Stimulated activated CD8-positive, alpha-beta memory T cell treated with anti-CD3 and anti-CD28 coated beads, Interleukin-4, amount 100 ng/mL, for 24 hours (primary cell): ENCODE results near the gene CHID1.

Experiments
- DNase-seq: peaks from one replicate; pipeline ENCODE4 v3.0.0-alpha.2; 2020; ENCODE audit warnings: low read depth

The CHID1 gene

DNA sequence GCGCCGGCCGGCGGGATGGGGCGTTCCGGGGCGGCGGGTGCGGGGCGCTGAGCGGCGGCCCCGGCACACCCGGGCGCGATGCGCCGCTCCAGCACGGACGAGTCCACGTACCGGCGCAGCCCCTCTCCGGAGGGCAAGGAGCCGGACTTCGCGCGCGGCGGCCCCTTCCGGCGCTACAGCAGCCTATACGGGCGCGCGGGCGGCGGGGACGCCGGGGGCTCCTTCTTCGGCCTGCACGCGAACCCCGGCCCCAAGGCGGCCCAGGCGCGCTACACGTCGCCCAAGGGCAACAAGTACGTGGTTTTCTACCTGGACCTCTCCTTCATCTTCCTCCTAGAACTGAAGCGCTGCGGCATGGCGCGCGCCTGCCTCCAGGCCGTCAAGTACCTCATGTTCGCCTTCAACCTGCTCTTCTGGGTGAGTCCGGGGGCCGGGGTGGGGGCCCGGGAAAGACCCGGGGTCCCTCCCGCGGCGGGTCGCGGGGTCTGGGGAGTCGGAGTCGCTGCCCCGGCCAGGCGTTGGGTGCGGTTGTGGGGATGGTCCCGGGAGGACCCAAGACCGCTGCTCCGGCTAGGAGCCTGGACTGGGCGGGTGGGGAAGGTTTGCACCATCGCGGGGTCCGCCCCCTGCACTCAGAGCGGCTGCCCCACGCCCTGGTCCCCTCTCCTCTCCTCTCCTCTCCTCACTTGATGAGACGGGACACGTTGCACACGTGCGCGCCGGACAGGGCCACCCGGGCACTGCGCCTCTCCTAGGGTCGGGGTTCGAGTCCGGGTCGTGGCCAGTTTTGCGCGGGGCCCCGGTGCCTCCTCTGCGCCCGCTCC is 60.4 kb downstream of the CHID1 start:
- no peak for DNase-seq

DNA sequence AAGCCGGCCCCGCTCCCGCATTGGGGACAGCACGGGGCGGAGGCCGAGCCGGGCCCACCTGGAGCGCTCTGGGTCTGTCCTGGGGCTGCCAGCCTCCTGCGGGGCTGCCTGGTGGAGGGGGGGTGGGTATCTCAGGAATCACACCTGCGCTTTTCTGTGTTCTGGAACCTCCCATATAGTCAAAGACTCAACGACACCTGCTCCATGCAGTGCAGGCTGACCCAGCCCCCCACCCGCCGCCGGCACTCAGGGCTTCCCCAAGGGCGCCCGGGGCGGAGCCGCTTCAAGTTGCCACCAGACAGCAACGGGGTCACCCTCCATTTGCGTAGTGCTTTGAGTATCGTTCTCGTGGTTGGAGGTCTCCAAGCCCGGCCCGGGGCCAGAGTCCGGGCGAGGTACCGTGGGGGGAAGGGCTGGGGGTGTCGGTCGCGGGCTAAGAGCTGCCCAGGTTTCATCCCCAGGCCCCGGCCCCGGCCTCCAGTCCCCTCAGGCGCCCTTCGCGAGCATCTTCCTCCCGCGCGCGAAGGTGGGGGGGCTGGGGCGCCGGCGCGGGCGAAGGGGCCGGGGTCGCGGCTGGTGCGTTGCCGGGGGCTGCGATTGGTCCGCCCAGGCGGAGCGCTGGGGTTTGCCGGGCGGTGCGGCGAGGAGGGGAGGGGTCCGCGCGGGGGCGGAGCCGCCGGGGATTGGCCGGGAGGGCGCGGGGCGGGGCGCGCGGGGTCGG is 61.3 kb downstream of the CHID1 start:
- DNase-seq, result no peak

DNA sequence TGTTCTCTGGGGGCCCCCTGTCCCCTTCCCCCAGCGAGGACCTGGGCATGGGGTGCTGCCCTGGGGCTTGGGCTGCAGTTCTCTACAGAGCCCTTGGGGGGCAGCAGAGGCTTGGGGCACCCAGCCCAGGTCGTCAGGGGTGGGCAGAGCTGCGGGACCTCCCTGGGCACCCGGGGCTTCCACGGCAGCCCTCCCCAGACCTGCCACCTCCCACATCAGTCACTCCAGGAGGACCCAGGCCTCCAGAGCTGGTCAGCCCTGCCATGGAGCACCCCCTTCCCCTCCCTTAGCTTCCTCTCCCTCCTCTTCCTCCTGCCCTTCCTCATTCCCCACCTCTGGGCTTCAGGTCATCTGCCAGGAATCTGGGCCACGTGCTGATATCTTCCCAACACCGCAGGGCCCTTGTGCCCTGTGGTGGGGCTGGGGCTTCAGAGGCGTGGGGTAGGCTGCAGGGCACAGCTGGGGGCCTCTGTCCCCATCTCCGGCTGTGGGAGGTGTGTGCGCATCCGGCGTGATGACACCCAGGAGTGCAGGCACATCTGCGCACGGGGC is 62.2 kb downstream of the CHID1 start:
- DNase-seq, result peak; percentile 54

DNA sequence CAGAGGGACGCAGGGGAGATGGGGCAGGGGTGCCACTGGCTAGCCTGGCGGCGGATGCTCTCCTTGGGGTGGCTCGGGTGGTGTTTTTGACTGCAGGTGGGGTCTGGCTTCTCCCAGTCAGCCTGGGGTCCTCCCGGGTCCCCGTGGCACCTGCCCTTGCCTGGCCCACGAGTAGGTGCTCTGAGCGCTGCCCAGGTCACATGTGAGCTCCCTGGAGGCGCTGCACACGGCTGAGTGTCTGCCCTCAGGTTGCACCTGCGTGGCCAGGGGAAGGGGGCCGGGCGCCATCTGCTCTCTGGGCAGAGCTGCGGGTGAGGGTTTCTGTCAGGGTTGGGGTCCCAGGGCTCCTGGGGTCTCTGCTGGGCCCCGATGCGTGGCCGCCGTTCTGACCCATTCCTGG is 62.7 kb downstream of the CHID1 start:
- DNase-seq, result no peak

DNA sequence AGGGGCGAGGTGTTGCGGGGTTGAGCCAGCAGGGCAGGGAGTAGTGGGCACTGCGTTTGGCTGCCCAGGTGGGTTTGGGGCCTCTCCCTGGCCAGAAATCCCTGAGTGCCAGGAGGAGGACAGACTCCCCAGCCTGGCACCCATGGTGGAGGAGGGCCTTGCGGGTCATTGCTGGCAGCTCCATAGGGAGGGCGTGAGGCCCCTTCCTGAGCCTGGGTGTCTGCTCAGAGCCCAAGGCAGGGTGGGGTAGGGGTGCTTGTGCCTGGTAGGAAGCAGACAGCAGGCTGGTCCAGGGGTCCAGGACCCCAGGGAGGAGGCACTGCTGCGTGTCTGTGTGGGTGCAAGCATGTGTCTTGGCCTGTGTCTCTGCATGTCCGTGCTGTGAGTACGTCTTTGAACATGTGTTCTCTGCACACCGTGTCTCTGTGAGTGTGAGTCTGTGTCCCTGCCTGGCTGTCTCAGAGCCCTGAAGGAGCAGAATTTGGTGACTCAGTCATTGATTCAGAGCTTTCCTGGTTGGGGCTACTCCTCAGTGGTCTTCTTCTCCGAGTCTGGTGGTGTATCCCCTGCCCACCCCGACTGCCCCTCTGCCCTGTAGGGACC is 64.0 kb downstream of the CHID1 start:
- DNase-seq, result no peak

DNA sequence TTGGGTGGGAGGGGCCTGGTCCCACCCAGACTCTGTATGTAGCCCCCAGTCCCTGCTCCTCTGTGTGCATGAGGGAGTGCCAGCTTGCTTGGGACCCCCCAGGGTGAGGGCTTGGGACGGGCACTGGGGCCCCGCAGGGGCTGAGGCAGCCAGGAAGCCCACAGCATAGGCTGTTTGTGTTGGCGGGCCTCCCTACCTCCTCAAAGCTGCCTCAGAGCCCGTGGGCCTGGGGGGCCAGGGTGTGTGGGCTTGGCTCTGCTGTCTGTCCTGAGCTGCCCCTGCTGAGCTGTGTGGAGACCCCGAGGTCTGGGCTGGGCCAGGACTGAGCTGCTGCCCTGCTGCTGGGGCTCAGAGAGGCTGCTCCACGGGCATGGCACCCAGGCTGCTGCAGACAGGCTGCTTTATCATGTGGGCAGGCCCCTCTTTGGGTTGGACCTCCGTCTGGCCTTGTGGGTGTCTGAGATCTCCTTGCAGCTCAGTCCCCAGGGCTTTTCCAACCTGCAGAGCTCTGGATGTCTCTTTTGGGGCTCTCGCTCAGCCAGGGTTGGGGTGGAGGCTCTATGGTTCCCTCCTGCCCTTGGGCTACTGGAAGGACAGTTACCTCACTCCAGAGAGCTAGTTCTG is 64.6 kb downstream of the CHID1 start:
- DNase-seq, result no peak

DNA sequence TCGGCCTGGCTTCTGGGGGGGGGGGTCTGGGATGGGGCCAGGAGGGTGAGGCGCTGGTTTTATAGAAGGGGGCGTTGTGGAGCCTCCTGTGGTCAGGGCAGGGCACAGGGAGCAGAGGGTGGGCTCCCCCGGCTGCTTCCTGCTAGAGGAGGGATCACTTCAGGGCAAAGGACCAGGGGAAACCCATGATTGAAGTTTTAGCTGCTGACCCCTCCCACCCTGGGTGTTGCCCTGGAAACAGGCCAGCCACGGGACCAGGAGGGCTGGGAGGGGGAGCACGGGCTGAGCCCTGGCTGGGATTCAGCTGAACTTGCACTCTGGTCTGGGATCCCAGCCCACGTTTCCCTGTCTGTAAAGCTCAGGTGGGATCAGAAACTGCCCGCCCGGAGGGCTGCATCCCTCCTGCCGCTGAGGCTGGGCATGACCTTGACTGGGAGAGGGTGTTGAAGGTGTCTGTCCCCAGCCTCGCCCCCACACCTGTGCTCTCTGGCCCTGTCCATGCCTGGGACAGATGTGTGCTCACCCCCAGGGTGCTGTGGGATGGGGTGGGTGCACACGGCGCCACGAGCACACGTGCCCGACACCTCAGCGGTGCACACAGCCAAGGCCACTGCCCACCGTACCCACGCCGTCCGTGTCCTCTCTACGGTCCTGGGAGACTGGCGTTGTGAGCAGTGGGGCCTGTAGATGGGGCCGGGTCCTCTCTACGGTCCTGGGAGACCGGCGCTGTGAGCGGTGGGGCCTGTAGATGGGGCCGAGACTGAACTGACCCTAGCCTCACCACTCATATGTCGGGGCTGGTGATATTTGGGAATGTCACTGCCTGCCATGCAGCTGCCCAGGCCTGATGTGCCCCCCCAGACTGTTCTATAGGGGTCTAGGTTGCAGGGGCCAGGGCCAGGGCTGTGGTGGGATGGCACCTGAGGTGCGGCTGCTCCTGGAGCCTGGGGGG is 65.6 kb downstream of the CHID1 start:
- no peak for DNase-seq

DNA sequence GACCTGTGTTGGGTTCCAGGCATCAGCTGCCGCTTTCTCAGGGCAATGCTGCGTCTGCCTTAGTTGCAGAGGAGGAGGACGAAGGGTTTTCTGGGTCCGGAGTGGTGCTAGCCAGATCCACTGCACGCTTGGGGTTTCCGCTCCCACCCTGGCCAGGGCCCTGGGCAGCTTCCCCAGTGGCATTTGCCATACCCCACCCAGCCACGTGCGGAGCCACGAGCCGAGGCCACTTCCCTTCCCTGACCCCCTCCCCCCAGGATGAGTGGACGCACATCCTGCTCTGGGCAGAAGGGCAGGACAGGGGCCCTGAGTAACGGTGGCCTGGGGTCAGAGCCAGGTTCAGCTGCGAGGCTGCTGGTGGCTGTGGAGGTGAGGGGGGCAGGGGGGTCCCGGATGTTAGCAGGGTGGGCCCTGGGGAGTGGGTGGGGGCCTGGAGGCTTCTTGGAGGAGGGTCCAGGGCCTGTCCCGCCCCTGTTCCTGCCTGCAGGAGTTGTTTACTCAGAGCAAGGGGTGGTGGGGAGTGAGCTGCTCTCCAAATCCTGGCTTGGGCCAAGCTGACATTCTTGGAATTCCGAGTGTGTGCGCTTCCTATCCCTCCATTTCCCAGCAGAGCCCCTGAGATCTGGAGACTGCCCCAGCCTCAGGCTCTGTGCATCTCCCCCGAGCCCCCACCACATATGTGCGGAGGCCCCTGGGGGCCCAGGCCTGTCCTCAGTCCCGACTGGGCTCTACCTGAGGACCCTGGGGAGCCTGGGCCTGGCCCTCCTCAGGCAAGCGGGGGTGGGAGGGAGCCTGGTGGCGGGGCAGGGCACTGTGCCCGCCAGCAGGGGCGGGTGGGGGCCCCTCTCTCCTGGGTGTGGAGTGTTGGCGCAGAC is 66.6 kb downstream of the CHID1 start:
- no peak for DNase-seq

DNA sequence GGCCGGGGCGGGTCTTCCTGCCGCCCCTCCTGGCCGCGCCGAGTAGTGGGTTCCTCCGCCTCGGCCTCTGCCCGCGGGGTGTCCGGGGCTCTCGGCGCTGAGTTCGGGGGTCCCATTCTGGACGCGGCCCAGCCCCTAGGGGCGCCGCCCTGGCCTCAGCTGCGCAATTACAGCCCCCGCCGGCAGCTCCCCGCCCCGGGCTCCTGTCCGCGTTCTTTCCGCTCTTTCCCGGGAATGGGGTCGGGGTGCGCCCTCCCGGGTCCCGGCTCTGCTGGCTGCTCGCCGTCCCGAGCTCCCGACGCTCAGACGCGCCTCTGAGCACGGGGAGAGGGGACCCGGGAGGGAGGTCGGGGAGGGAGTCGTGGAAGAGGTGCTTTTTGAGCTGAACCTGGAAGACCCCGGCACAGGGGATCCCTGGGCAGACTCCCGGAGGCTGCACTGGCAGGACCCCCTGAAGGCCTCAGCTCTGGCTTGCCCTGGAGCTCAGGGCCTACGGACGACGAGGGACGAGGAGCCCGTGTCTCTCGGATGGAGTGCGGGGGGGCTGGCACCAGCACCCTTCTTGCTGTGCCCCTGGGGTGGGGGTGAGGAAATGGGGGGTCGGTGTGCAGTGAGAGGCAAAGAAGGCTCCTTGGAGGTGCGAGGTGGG is 67.4 kb downstream of the CHID1 start:
- no peak for DNase-seq

DNA sequence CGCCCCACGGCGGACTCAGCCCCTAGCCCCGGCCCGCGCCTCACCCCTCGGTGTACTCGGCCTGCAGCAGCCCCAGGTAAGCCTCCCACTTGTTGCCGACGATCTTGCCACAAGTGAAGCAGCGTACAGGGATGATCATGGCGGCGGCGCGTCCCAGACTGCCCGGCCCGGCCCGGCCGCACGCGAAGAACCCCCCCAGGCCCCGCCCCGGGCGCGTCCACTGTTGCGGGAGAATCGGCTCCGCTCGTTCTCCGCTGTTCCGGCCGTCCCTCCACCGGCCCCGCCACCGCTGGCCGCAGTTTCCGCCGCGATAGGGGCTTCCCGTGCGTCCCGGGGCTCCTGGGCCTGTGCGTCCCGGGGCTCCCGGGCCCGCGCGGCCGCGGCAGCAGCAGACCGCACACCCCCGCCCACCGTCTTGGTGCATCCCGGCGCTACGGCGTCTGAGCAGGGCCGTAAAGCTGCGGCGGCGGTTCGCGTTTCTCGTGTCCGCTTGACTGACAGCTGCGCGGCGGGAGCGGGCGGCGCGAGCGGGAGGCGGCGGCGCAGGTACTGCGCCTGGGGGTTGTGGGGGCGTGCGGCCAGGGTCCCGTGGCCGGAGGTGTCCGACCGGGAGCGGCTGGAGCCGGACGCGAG is 68.1 kb downstream of the CHID1 start, which contains the start of the genes POLR2L and TSPAN4:
Gene POLR2L (minus strand): TSS at position 160 of the 633 bp plus-strand sequence. CDS start 21 bp downstream, at position 139.
Gene TSPAN4 (plus strand): TSS at position 483 of the 633 bp plus-strand sequence. CDS start 7,453 bp downstream, outside the sequence.
- DNase-seq, result peak; percentile 84

DNA sequence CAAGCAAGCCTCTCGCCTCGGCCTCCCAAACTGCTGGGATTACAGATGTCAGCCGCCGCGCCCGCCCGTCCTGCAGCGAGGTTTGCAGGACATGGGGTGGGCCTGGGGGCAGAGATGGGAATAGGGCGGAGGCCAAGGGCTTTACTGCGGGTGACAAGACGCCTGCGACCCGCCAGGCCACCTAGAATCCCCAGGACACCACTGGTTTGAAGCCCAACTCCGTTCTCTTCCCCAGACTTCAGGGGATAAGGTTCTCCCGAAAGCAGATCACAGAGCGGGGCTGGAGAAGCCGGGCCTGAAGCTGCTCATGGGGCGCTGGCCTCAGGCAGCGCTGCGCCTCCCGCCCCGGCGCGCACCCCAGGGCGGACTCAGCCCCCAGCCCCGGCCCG is 68.6 kb downstream of the CHID1 start:
- no peak for DNase-seq

DNA sequence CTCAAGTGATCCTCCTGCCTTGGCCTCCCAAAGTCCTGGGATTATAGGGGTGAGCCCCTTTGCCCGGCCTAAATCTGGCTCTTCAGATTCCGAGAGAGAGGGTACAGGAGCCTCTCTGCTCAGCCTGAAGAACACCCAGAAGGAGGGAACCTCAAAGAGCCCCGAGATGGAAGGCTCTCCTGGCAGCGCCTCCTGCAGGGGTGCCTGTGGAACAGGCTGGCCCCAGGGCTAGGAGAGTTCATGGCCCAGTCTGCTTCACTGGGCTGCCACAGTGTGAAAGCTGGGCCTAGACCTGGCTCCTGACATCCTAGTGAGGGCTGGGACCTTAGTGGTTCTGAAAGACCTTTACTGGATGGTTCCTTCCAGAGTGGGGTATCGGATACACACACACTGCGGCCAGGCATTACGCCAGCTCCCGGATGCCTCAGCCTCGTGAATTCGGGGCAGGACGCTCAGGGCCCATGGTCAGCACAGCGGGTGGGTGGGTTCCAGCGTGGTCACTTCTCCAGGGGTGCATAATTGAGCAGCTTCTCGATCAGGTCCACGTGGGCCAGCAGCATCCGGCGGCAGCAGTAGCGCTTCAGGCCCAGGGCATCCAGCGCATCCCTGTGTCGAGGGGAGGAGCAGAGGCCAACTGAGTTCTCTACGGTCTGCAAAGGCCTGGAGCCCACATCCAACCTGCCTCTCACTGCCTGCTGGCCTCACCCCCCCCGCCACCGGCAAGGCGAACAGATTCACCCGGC is 70.6 kb downstream of the CHID1 start:
- no peak for DNase-seq

DNA sequence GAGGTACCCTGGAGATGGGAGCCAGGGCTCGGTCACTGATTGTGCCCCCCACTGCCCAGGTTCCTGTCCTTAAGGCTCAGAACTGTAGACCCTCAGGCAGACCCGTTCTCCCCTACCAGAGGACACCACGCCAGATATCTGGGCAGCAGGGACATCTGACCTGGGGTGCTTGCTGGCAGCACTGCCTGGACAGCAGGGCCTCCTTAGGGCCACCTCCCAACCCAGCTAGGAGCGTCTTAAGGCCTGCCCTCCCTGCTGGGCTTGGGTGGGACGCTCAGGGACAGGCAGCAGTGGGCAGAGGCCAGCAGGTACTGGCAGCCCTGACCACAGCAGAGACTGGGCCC is 71.4 kb downstream of the CHID1 start:
- no peak for DNase-seq

DNA sequence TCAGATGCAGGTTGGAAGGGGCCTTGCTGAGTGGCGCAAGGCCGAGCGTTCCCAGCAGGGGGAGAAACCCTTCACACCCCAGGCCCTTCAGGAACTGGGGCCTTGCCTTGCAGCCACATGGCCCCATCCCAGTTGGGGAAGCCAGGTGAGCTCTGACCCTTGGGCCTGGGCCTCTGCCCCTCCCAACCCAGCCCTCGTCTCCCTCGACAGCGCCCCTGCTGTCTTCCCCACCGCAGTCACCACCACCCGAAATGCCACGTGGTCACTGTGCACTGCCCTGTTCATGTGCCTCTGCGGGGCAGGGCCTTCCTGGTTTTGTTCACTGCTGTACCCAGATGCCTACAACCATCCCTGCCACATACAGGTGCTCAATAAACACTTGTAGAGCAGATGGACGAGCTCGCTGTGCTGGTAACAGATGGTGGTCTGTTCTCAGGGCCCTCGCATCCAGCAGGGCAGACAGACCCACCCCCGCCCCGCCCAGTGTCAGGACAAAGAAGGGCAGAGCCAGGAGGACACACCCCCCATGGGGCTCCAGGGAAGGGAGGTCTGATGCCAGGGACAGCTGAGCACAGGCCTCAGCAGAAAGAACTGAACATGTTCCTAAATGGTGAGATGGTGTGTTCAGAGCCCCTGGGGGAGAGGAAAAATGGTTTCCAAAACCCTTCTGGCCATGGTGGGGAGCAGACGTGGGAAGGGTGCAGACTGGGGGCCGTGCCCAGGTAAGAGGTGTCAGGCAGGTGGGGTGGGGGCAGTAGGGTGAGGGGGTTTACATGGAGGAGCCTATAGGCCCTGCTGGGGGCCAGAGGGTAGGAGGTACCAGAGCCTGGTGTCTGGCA is 72.0 kb downstream of the CHID1 start:
- no peak for DNase-seq

DNA sequence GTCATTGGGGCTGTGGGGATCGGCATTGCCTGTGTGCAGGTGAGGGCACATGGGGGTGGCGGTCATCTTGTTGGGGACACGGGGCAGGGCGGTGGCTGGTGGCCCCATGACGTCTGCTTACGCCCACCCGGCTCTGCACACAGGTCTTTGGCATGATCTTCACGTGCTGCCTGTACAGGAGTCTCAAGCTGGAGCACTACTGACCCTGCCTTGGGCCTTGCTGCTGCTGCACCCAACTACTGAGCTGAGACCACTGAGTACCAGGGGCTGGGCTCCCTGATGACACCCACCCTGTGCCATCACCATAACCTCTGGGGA is 72.7 kb downstream of the CHID1 start:
- DNase-seq, result no peak

DNA sequence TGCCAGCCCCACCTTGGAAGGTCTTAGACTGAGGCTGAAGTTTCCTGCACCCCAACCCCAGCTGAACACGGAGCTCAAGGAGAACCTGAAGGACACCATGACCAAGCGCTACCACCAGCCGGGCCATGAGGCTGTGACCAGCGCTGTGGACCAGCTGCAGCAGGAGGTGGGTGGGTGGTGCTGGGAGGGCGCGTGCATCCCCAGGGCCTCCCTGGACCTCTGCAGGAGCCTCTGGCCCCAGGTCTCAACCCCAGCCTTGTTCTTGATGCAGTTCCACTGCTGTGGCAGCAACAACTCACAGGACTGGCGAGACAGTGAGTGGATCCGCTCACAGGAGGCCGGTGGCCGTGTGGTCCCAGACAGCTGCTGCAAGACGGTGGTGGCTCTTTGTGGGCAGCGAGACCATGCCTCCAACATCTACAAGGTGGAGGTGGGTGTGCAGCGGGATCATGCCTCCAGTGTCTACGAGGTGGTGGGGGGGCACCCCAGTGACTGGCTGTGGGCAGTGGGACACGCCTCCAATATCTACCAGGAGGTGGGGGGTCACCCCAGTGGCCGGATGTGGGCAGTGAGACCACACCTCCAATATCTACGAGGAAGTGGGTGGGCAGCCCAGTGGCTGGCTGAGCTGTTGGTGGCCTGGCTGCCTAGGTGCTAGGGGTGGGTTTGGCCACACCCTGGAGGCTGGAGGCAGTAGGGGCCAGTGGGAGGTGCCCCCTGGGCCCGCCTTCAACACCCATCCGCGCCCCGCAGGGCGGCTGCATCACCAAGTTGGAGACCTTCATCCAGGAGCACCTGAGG is 73.2 kb downstream of the CHID1 start:
- DNase-seq, result no peak

DNA sequence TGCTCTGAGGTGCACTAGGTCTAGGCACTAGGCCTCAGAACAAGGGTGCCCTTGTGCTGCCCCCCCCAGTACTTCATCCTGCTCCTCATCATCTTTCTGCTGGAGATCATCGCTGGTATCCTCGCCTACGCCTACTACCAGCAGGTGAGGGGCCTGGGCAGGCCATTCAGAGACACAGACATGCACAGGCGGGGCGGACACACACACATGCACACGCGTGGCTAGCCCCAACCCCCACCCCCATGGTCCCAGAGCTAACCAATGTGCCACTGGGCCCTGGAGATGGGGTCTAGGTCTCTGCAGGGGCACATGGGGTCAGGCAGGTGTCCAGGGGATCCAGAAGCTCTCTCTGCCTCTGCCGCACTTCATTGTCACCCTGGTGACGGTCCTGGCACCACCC is 73.9 kb downstream of the CHID1 start:
- no peak for DNase-seq
